ENCODE results near the gene KRTAP10-9.
A peak's percentile ranks its signal among the peaks of the same experiment; 100 is the strongest.
"Not testable (repeated sequence)": the region's sequence is repeated elsewhere in the genome, so short reads cannot be mapped to it uniquely, and the experiment has no call there.

Gene KRTAP10-9

DNA sequence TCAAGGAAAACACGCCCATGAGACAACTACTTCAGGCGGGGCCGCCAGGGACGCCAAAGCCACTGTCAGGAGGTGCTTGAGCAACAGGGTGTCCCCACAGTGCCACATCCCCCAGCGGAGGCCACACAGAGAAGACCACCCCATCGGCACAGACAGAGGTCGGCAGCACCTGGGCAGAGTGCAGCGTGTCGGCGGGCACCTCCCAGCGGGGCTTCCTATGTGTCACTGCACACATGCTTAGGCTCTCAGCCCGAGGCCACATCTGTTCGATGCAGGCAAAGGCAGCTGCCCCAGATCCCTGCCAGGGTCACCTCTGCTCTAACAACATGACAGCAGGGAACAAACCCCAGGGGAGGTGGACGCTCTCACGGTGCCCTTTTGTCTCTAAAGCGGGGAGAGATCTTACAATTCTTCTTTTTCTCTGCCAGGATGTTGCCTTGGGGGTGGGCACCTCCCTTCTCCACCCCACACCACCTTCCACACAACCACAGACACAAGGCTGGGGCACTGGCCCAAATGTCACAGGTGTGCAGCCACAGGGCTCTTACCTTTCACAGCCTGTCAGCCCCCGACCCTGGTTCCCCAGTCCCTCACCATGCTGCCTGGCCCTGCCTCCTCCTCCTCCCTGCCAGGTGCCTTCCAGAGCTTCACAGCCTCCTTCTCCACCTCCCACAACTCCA, 10.8 kb upstream of the KRTAP10-9 start:
- no peak for DNase-seq

- no peak for DNase-seq
Measured at GRCh38 chr21:44616591-44616926, 10.3 kb upstream of the KRTAP10-9 start.

- no peak for DNase-seq
Measured at GRCh38 chr21:44617071-44617501, 9.8 kb upstream of the KRTAP10-9 start.

DNA sequence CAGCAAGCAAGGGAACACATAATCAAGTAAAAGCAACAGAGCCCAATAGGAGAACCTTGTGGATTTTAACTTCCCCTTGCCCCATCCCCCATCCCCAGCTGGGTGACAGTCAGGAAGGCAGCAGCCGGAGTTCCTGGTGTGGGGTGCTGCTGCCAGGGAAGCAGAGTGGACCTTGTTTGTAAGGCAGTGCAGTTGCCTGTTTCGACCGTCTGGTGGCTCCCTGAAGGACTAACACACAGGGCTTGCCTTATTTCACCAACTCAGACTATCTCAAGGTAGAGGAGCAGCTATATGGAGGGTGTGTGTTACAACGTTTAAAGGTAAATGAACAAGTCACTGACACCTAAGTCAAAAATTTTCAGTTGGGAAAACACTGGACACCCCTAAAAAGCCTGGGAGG, 8.4 kb upstream of the KRTAP10-9 start:
- peak in 1 of 2 experiments; percentile 36 for DNase-seq

- DNase-seq: no peak
Measured at GRCh38 chr21:44618909-44619308, 8.0 kb upstream of the KRTAP10-9 start.

DNA sequence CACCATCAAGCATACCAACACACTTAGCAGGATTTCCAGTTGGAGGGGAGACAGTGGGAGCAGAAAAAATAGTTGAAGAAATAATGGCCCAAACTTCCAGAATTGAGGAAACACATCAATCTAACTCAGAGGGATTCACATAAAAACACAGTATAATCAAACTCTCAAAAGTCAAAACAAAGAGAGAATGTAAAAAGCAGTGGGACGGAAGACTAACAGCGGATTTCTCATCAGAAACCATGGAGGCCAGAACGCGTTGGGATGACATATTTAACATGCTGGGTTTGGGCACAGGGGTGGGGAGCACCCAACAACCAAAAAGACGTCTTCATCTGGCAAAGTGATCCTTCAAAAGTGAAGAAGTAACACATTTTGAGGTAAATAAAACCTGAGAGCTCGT, 7.0 kb upstream of the KRTAP10-9 start:
- no peak for DNase-seq

DNA sequence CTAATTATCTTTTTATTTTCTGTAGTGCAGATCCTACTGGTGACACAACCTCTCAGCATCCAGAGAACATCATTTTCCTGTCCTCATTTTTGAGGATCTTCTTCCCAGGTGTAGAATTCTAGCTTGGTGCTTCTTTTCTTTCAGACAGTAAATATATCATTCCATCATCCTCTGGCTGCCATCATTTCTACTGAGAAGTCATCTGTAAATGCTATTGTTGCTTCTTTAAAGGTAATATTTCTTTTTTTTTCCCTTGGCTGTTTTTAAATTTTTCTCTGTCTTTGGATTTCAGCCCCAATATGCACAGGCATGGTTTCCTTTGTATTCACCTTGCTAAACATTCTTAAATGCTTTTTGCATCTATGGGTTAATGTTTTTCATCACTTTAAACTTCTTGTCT, 3.3 kb upstream of the KRTAP10-9 start:
- no peak for DNase-seq

DNA sequence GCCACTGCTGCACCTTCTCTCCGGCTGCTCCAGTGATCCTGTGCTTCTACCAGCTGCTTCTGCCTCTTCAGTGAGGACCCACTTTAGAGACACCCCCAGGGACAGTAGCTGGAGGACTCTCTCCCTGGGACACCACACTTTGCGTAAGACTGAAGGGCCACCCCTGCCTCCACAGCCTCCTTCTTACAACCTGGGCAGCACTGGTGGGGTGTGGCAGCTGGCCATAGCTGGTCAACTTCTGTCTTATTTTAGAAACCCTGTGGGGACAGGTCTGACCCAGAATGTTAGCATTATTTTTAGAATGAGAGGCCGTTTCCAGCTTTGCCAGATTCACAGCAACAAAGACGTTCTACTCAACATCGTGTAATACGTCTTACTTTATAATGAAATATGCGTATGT, 1.1 kb upstream of the KRTAP10-9 start:
- no peak for DNase-seq

- DNase-seq: no peak
Measured at GRCh38 chr21:44626262-44626661, 631 bp upstream of the KRTAP10-9 start.

DNA sequence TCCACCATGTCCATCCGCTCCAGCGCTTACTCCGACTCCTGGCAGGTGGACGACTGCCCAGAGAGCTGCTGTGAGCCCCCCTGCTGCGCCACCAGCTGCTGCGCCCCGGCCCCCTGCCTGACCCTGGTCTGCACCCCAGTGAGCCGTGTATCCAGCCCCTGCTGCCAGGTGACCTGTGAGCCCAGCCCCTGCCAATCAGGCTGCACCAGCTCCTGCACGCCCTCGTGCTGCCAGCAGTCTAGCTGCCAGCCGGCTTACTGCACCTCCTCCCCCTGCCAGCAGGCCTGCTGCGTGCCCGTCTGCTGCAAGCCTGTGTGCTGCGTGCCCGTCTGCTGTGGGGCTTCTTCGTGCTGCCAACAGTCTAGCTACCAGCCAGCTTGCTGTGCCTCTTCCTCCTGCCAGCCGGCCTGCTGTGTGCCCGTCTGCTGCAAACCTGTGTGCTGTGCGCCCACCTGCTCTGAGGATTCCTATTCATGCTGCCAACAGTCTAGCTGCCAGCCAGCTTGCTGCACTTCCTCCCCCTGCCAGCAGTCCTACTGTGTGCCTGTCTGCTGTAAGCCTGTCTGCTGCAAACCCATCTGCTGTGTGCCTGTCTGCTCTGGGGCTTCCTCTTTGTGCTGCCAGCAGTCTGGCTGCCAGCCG, 409 bp downstream of the KRTAP10-9 start:
- not testable (repeated sequence) for DNase-seq

GRCh38 chr21:44627831-44628233, 939 bp downstream of the KRTAP10-9 start:
- DNase-seq: not testable (repeated sequence)

- DNase-seq: no peak
Measured at GRCh38 chr21:44628707-44629391, 2.0 kb downstream of the KRTAP10-9 start.

GRCh38 chr21:44630440-44630839, 3.5 kb downstream of the KRTAP10-9 start:
- DNase-seq: no peak

GRCh38 chr21:44632067-44632466, 5.2 kb downstream of the KRTAP10-9 start:
- DNase-seq: no peak

DNA sequence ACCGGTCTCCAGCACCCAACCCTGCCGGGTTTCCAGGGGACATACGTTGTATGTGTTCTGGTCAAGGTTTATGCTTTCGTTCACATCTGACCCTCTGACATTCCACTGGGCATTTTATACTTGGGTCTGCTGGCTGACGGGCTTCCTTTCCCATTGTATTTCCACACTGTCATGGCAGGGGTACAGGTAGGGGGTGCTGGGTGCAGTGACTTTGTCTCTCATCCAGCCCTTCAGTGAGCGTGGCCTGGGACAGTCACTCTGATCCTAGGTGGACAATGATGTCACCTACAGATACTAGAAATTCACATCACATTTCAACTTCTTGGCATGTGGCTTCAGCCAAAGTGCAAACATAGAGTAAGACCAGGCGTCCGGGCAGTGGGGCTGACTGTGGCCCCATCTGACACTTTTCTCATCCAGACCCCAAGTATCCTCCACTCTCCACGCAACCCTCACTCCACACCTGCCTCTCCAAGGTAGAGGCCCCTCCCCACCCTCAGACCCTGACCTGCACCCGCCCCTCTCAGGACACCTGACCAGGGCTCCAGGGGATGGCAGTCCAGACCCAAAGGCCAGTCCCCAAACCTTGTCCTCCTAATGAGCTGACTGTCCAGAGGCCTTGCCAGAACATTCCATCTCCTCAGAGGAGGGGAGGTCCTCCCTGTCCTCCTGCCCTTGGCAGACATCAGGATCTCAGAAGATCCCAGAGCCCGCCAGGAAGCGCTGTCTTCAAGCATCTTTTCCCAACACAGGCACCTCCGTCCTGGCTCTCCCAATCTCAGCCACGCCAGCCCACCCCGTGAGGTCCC, 9.5 kb downstream of the KRTAP10-9 start:
- DNase-seq: no peak

GRCh38 chr21:44637018-44637850, 10.3 kb downstream of the KRTAP10-9 start, which contains the start of gene KRTAP10-10:
Gene KRTAP10-10 (plus strand): TSS chr21:44637356. CDS start chr21:44637418, 62 bp downstream.
- no peak for DNase-seq

DNA sequence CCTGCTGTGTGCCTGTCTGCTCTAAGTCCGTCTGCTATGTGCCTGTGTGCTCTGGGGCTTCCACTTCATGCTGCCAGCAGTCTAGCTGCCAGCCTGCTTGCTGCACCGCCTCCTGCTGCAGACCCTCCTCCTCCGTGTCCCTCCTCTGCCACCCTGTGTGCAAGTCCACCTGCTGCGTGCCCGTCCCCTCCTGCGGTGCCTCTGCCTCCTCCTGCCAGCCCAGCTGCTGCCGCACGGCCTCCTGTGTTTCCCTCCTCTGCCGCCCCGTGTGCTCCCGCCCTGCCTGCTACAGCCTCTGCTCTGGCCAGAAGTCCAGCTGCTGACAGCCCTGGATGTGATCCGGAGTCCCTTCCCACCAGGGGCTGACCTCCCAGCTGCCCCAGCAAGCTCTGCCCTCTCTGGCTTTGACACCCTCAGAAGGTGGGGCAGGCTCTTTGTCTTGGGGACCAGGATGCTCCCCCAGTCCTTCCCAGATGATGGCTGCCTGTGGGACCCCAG, 11.0 kb downstream of the KRTAP10-9 start:
- DNase-seq: not testable (repeated sequence)

GRCh38 chr21:44638506-44639330, 11.8 kb downstream of the KRTAP10-9 start:
- DNase-seq: not testable (repeated sequence)

GRCh38 chr21:44639331-44639655, 12.4 kb downstream of the KRTAP10-9 start:
- no peak for DNase-seq

DNA sequence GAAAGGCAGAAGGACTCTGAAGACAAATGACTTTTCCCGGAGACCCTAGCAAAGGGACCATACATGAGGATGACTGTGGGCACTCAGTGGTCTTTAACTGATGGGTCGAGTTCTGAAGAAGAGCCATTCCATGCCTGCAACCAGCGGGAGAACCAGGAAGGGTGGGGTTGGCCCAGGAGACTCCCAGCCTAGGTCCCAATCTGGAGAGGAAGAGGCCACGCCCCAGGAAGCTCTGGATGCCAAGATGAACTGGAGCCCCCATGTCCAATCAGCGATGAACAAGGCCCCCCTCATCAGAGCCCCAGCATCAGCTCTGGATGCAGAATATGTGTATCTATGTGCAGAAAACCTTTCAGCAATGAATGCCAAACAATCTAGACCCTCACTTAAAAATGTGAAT, 13.9 kb downstream of the KRTAP10-9 start:
- no peak for DNase-seq

- no peak for DNase-seq
Measured at GRCh38 chr21:44643741-44644310, 16.9 kb downstream of the KRTAP10-9 start.
